Brain microvascular endothelial cell (primary cell): ENCODE measurements around the gene DNMT3B.
A peak's percentile ranks its signal among the peaks of the same experiment; 100 is the strongest.

Source experiments
- DNase-seq: peaks from one replicate; pipeline ENCODE4 v3.0.0-alpha.2; 2020
- H3K27ac ChIP-seq: fragments of 250-450 bp; sonication (Bioruptor Pico); 2 replicates; pipeline ENCODE4 v1.5.1; 2020; ENCODE audit warnings: mild to moderate bottlenecking, moderate library complexity
- H3K27me3 ChIP-seq: fragments of 250-450 bp; sonication (Bioruptor Pico); replicated peaks from 2 replicates; pipeline ENCODE4 v1.5.1; 2020; ENCODE audit warnings: mild to moderate bottlenecking
- H3K36me3 ChIP-seq: fragments of 250-450 bp; sonication (Bioruptor Pico); replicated peaks from 2 replicates; pipeline ENCODE4 v1.5.1; 2020; ENCODE audit warnings: mild to moderate bottlenecking
- H3K4me3 ChIP-seq: 2 replicates; pipeline ENCODE4 v1.5.1; 2011; ENCODE audit warnings: low read depth, mild to moderate bottlenecking, control low read depth, low read length, moderate library complexity
- CTCF ChIP-seq: IDR thresholded peaks from 2 replicates; pipeline ENCODE4 v1.5.1; 2011; ENCODE audit warnings: low read depth, mild to moderate bottlenecking, moderate library complexity, low read length, control low read depth, inconsistent platforms; ENCODE audit errors: missing control alignments
- in situ Hi-C: cut with HindIII; loops from 2 replicates; pipeline ENCODE4 v1.10.0; 2017; ENCODE audit warnings: low sequenced_read_pairs, low pct_ligation_motif_present

The DNMT3B gene

GRCh38 chr20:32751293-32751692 is 10.9 kb upstream of the DNMT3B start:
- H3K4me3 ChIP-seq = no peak overlapping the region
- no peaks in the 10 kb centered on the region for H3K27me3 ChIP-seq
- in situ Hi-C loops = no loop called here
- H3K27ac ChIP-seq = no peak overlapping the region
- H3K36me3 ChIP-seq = no peaks in the 10 kb centered on the region
- TF ChIP-seq CTCF = no peak
- no peak for DNase-seq

GRCh38 chr20:32751702-32752457 is 10.3 kb upstream of the DNMT3B start:
- no peak for DNase-seq
- Histone ChIP-seq H3K27ac (no peak overlapping the region), H3K4me3 (no peak overlapping the region), H3K27me3 (no peaks in the 10 kb centered on the region), H3K36me3 (no peaks in the 10 kb centered on the region)
- in situ Hi-C loops = no loop called here
- TF ChIP-seq CTCF = no peak

- Histone ChIP-seq H3K4me3 (no peak overlapping the region), H3K27ac (peak overlapping the region; percentile 37), H3K27me3 (no peaks in the 10 kb centered on the region), H3K36me3 (no peaks in the 10 kb centered on the region)
- in situ Hi-C loops = no loop called here
- DNase-seq = peak; percentile 52
- TF ChIP-seq CTCF = no peak
Measured at GRCh38 chr20:32752458-32753250, 9.5 kb upstream of the DNMT3B start.

- peak; percentile 31 for DNase-seq
- Histone ChIP-seq H3K4me3 (no peak overlapping the region), H3K36me3 (no peaks in the 10 kb centered on the region), H3K27ac (no peak overlapping the region), H3K27me3 (no peaks in the 10 kb centered on the region)
- TF ChIP-seq CTCF = no peak
- in situ Hi-C loops = no loop called here
Measured at GRCh38 chr20:32753731-32754130, 8.5 kb upstream of the DNMT3B start.

GRCh38 chr20:32756156-32756555 is 6.0 kb upstream of the DNMT3B start:
- in situ Hi-C loops = no loop called here
- H3K27me3 ChIP-seq = no peaks in the 10 kb centered on the region
- no peak for TF ChIP-seq CTCF

More at GRCh38 chr20:32756156-32756555, 6.0 kb upstream of the DNMT3B start:
- DNase-seq = no peak
- no peak overlapping the region for H3K4me3 ChIP-seq
- H3K36me3 ChIP-seq = no peaks in the 10 kb centered on the region
- H3K27ac ChIP-seq = no peak overlapping the region
